NCI-H2081 (cell line): ENCODE results near the gene SORCS2.

ENCODE experiments used
- DNase-seq, 2 experiments: peaks; one replicate each; lab custom pipeline; 2025; lab: John Stamatoyannopoulos, UW

Gene SORCS2

DNA sequence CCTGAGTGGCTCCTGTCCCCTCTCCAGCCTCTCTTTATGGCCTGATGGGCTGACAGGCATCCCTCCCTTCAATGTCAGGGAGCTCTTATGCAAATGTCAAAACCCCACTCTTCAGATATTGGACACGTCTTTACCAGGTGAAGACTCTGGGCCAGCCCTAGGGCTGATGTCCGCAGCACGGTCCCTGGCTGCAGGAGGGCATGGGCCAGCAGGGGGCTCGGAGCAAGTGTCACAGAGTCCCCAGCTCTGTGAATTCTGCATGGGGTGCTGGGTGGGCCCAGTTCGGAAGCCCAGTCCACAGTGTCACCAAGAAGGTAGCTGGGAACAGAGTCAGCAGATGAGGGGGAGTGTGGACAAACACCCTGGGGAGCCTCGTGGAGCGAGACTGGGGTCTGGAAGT is 282.0 kb downstream of the SORCS2 start:
- DNase-seq, result no peak

DNA sequence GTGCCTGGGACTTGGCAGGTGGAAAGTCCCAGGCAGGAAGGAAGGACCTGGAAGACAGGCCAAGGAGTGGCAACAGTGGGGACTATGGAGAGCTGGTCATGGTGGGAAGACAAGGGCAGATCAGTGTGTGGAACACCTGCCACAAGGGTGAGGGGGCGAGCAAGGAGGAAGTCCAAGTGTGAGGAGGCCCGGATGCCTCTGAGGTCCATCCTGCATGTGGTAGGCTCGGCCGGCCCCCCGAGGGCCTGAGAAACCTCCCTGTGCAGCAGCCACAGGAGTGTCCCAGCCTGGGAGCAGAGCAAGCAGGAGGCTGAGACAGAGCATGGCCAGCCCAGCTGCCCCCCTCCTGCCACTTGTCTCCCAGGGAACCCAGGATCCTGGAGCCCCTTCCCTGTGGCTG is 282.9 kb downstream of the SORCS2 start:
- DNase-seq, result no peak

DNA sequence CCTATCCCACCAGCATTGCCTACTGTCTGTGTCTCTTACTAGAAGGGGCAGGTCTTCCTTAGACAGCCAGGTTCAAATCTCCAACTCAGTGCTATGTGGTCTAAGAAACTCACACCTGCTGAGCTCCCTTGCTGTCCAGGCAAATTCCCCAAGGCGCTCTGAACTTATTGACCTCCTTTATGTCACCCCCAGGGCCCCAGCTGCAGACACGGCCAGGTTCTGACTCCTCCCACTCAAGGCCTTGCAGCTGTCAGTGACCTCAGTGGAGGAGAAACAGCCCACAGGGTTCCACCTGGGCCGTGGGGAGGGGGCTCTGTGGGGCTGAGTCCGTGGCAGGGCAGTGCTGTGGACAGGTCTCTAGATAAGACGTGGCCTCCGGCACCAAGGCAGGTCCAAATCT is 284.5 kb downstream of the SORCS2 start:
- no peak for DNase-seq

DNA sequence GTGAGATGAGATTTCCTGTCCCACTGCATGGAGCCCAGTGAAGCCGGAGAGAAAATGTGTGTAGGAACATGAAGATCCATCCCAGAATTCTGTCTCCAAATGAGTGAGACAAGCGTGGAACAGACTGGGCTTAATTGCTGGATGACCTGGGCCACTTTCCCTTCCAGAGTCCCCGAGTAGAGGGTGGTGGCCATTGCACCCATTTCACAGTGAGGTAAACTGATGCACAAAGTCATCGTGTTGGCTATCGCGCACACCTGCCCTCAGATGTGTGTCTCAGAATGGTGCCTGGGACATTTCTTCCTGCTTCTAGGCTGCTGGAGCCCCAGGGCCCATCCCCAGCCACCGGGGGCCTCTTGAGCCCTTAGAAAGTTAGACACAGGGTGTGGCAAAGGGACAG is 285.4 kb downstream of the SORCS2 start:
- no peak for DNase-seq

DNA sequence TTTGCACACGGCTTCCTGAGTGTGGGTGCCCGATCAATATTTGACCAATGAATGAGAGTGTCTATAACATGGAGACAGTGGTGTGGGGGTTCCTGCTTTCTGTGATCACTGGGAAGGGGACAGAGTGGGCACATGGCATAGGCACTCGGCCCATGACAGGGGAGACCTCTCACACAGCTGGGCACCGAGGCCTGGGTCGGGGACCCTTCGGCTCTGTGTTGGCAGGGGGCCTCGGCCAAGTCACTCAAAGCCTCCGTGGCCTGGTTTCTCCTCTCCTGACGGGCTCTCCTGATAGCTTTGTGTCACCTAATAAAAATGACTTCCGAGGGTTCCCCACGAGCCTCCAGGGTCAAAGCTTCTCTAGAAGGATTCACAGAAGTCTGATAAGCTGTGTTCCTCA is 286.3 kb downstream of the SORCS2 start:
- no peak for DNase-seq

DNA sequence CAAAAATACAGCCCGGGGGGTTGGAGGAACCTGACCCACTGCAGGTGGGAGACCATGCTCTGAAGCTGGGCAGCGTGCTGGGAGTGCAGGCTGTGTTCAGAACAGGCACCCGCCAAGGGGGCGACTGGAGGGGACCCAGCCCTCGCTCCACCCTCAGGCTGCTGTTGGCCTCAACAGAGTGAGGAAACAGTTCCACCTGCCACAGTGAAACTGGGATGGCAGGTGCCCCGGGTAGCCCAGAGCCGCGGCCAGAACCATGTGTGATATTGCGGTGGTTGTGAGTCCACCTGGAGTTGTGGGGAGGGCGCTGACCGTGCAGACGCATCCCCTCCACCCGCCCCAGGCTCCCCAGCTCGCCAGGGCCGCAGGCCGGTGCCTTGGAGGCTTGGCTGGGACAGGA is 288.1 kb downstream of the SORCS2 start:
- DNase-seq, result no peak

DNA sequence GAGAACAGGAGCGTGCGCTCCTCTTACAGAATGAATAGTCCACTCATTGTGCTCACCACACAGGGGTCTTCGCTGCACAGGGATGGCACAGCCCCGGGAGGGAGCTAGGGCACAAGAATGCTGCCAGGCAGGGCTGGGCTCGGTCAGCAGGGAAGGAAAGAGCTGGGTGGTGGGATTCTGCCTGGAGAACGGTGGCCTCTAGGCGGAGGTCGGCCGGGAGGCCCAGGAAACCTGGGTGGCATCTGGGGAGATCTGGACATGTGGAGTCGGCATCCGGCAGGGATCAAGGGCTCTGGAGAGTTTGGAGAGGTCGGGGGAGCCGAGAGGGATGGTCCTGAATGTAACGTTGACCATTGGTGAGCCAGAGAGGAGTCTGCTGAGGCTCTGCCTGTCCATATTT is 288.9 kb downstream of the SORCS2 start:
- DNase-seq, result no peak

DNA sequence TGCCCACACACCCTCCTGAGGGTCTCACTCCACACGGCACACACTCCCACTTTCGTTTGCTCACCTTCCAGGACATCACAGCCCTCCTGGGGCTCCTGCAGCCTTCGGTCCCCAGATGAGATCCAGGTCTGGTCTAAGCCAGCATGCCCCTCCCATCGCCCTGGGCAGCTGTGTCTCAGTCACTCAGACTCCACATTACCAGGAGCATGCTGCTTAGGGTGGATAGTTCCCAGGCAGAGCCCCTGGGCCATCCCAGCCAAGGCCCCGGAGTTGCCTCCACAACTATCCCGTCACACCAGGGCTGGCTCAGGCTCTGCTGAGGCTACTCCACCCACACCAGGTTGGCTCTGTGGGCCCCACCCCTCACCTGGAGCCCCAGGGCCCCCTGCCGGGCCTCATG is 292.8 kb downstream of the SORCS2 start:
- DNase-seq, result no peak

DNA sequence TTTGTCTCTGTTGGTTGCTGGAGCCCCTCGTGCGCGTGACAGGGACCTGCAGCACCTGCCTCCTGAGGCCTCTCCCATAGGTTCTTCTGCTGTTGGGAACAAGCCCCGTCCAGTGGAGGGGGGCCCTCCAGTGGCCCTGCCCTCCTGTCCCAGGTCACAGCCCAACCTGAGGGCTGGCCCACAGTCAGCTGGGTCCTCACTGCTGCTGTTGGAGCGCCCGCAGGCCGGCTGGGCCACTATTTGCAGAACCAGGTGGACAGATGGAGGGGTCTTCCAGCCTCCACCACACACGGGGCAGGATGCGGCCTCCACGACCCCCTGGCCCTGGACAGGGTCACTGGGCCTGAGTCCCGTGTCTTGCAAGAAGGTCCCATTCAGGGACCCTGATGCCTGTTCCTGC is 293.8 kb downstream of the SORCS2 start:
- DNase-seq, result no peak

DNA sequence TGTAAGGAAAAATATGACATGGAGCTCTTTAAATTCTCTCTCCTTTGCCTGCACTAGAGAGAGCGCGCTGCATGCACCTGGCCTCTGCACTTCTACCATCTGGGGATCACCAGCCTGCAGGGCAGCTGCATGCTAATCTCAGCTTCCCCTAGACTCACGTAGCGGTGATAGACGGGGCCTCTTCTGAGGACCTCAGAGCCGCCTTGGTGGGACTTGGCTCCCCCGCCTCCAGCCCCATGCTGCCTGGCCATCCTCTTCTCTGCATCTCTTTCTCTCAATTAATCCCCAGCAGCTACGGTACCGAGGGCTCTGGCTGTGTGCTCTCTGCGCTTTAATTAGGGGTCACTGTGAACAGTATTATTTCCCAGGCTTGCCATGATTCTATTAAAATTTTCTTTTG is 295.2 kb downstream of the SORCS2 start:
- no peak for DNase-seq

DNA sequence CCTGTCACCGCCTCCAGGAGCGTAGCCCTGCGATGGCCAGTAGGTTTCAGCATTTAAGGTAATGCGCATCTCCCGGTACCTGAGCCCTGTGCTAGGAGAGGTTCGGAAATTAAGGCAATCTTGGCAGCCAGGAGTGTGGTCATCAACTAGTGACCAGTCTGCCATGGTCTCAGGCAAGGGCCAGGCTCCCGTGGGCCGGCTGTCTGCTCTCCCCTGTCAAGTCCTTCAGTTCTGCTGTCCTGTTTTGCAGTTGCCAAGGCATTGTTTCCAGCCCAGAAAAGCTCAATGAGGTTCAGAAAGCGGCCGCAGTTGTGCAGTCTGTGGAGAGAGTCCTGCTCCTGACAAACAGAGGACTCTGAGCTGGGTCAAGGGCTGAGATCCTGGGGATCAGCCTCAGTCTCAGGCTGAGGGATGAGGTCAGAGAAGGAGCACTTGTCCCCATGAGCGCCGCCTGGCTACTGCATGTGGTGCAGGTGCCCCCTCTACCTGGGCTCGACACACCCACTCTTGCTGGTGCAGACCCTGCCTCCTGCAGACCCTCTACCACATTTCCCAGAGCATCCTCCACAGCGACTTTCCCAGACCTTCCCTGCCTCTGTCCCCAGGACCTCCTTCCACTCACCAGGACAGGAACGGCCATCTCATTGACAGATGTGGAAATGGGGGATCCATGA is 295.8 kb downstream of the SORCS2 start:
- DNase-seq, result no peak

DNA sequence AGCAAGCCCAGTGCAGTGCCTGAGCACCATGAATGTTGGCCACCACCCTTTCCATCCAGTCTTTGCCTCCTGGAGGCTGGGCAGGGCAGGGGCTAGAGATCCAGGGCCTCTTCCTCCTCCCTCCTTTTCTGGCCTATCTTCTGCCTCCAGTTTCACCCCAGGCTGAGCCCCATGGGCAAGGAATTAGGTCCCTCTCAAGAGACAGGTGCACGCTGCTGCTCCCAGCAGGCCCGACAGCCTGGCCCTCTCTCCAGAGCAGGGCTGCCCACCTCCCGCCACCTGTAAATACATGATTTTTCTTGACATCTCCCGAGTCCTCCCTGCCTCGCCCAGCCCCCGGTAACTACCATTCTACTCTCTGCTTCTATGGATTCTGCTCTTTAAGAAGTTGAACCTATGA is 299.6 kb downstream of the SORCS2 start:
- DNase-seq, result no peak

DNA sequence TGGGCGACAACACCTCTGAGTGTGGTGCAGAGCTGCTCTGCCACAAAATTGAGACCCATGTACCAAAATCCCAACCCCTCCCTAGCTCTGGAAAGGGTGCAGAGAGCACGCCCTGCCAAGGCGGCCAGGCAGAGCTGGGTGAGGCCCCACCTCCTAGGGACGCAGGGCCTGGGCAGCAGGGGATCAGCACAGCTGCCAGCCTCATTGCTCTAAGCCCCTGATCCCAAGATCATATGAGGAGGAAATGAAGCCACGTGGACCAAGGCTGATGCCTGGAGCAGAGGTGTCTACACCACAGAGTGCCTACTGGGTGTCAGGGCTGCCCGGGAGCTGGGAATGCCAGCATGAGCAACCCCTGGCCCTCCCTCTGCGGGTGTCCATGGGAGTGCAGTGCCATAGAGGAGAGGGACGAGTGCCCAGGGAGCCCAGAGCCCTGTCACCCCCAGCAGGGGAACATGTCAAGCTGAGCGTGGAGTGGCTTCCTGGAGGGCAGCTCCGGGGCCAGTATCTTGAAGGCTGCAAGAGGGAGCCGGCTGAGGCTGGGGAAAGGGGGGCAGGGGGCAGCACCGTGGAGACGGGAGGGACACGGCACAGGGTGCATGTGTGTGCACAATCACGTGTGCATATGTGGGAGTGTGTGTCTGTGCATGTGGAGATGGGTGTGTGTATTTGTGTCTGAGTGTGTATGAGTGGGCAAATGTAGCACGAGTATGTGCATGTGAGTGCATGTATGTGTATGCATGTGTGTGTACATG is 306.3 kb downstream of the SORCS2 start:
- DNase-seq, result no peak

DNA sequence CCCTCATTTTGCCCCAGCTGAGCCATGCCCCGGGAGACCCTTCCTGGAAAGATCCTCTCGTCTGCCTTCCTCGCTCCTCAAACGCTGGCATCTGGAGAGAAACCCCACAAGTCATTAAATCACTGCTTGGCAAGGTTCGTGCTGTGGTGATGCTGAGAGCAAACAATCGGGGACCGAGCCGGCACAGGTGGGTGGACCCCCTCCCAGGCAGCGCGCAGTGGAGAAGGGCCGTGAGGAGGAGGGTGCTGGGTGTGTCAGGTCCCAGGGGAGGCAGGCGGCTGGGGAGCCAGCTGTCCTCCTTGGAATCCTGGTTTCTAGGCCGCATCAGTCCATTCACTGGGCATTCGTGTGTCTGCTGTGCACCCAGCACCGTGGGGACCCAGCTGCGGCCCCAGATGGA is 307.3 kb downstream of the SORCS2 start:
- peak in 1 of 2 experiments; percentile 13 for DNase-seq

DNA sequence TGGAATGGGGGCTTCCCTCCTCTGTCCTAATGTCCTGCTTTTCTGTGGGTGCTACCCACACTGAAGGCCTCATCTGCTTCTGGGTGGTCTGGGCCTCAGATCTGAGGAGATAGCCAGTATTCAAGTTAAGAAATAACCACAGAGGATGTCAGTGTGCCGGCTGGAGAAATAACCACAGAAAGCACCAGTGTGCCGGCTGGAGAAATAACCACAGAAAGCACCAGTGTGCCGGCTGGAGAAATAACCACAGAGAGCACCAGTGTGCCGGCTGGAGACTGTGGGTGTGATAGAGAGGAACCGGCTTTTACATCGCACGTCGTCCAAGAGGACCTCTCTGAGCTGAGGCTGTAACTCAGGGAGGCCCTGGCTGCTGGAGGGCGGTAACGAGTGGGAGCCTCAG is 308.1 kb downstream of the SORCS2 start:
- DNase-seq, result no peak

DNA sequence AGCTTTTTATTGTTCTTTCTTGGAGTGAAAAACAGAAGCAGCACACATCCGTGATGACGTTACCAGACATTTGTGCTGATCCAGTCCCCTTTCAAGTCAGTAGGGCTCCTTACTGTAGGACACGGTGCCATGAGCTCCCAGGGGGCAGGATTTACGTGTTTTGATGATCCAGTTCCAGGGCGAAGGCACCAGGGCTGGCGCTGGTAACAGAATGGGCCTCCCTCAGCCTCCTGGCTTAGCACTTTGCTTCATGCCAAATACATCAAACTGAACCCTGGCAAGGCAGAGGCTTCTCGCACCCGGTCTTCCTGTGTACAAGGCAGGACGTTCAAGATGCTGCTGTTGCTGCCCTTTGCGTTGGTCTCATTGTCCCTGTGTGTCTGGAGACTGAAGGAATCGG is 309.0 kb downstream of the SORCS2 start:
- no peak for DNase-seq

DNA sequence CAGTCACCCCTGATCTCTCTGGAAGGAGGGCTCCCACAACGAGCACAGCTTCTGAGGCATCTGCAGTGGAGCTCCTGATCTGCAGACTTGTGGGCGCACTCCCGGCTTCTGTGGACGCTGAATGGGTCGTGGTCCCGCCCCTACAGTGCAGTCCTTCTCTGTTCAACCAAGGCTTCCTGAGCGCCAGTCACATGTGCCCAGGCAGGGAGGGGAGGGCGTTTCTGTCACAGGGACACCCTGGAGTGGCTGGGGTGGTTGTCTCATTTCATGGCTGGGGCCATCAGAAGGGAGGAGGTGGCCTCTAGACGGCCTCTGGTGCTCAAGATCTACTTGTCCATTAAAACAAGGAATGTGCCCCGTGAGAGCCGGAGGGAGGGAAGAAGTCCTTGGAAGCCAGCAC is 309.5 kb downstream of the SORCS2 start:
- DNase-seq, result no peak

DNA sequence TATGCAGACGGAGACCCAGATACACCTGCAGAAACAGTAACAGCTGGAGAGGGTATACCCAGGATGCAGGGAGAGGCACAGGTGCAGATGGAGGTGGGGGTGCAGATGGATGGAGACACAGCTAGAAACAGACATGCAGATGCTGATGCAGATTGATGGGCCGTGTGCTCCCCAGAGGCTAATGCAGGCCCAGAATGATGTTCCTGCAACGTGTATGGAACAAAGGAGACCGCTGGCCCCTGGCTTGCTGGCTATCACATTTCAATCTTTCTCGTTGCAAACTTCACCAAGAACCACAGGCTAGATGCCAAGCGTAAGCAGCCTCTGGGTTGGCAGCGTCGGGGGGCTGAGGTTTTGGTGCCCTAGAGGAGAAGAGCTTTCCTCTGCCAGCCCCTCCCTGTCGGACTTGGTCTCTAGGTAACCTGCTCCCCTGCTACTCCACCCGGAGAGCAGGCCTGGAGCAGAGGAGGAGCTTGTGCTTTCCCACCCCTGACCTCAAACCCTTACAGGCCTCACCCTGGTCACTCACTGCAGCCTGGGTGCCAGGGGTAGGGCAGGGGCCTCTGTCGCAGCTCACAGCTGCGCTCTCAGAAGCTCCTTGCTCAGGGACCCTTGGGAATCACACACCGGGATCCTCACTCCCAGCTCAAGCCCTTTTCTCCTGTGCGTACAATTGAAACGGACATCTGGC is 311.4 kb downstream of the SORCS2 start:
- DNase-seq, result no peak

DNA sequence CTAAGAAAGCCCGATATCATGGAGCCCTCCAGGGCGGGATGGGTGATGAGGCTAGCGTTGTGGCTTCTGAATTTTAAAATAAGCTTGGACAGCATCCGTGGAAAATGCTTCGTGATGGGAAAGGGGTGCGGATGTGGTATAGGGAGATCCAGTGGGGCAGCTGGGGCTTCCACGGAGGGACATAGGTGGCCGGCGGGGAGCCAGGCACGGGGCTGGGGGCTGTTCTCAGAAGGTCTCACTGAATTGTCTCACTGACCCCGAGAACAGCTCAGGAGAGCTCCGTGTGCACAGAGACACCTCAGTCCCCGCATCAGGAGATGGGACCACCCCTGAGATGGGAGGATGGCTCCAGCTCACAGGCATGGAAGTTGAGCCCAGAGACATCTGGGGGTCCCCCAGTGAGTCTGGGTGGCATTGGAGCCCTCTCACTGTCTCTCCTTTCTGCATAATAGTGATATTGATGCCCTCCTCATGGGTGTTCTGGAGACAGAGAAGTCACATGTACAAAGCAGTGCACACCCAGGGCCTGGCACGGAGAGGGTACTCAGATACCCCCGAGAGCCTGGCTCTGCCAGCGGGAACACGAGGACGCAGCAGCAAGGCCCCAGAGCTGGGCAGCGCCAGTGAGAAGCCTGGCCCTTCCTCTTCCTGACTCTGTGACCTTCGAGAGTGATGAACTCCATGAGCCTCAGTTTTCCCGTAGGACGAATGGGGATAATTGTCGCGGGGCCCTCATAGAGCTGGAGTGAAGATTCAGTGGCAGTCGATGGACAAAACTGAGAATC is 313.0 kb downstream of the SORCS2 start:
- no peak for DNase-seq

DNA sequence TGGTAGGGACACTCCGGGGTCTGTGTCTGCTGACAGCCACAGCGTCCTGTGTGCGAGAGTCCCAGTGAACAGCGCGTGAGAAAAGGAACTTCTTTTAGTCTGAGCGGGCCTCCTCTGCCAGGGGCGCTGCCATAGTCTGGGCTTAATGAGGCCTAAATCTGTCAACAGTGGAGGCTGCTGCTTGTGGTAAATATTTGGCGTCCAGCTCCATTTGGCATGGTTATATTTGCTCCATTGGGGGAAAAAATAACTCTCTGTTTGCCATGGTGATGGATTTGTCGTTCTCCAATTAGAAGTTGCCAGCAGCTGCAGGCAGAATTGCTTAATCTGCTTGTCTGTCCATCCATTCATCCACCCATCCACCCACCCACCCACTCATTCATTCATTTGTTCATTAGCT is 313.8 kb downstream of the SORCS2 start:
- DNase-seq, result peak; percentile 33 to 71

DNA sequence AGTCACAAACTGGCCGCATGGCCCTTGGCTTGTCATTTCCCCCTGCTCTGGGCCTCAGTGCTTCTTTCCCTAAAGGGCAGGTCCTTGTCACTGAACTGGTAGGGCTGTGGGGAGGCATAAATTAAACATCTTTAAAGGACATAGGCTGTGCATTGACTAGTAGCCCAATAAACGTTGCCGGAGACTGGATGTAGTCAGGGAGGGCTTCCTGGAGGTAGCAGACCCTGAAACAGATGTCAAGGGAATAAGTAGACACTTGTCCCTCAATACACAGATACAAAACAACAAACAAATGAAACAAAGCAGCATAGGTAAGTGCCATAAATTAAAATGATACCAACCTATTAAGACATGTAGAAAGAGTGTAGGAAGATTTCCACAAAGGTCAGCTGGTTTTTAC is 314.2 kb downstream of the SORCS2 start:
- no peak for DNase-seq

DNA sequence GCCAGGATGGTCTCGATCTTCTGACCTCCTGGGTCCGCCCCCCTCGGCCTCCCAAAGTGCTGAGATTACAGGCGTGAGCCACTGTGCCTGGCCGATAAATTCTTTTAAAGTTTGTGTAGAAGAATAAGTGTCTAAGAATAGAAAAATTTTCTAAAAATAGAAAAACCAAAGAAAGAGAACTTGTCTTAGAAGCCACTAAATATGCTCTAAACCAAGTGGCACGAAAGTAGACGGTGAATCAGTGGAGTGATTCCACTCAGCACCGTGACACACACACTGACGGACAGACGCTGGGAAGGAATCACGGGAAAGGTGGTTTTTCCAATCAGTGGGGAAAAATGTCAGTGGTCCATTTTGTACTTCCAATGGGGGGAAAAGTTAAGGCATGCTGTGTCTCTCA is 315.0 kb downstream of the SORCS2 start:
- no peak for DNase-seq

DNA sequence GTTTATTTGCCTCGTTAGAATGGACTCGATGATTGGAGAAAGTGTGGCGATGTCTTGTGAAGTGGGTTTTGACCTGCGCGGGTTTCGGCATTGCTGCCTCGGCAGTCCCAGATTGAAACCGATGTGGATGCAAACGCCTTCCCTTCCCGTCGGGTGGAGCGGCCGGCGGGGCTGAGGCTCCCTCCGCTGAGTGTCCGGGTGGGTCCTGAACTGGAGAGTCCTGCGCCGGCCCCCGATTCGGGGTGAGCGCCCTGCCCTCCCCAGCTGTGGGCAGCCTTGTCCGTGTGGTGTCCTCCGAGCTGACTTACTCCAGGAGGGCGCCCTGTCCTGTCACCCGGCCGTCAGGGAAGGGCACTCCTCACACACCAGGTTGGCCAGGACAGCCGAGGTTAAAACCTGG is 317.7 kb downstream of the SORCS2 start:
- DNase-seq, result no peak
